ENCODE measurements around the gene CCNL2.
"Not testable (repeated sequence)": the region's sequence is repeated elsewhere in the genome, so short reads cannot be mapped to it uniquely, and the experiment has no call there.

CCNL2 gene

DNA sequence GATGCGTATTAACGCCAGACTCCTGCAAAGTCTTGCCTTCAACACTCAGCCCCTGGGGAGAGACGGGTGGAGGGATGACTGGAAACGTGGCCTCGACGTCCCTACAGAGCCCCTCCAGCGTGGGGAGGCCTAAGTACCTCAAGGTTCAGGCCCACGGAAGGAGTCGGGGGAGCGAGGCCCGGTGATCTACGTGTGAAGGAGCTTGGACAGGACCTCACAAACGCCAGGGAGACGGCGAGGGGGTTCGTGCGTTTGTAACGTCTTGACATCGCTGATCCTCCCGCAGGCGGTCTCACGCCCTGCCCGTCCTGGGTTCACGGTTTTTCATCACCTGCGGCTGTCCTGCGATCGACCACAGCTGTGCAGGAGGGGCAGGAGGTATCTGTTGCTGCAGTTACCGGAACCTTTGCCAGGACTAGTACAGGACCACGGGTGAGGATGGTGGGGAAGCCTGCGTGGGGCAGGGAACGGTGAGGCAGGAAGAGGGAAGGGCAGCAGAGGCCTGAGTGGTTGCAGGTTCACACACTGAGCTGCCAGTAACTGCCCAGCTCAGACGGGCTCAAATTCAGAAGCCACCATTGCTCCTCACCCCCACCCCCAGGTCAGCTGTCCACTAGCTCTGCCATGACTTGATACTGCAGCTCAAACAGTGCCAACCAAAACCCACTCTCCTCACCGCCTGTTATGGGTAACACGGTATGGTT, 889 bp upstream of the CCNL2 start:
- DNase-seq (ENCODE audit: low read depth in 2 of 2): no peak

DNA sequence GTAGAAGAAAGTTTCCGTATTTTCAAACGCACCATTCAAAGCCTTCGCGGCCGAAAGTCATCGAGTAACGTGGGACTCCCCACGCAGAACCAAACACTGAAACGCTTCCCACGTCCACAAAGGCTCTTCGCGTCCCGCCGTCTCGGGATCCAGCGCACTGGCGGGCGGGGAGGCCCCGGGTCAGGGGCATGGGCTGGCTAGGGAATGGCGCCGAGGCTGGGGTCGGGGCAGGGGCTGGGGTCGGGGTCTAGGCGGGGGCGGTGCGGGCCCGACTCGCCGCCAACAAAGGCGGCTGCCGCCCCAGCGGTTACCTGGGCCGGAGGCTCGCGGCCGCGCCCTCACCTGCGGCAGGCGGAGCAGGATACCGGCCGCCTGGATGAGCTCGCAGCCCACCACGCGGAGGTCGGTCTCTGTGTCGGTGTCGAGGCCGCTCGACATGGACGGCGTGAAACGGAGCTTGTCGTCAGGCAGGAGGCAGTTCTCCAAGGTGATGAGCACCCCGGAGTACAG, 403 bp downstream of the CCNL2 start:
- no peak for DNase-seq (ENCODE audit: low read depth in 2 of 2)

DNA sequence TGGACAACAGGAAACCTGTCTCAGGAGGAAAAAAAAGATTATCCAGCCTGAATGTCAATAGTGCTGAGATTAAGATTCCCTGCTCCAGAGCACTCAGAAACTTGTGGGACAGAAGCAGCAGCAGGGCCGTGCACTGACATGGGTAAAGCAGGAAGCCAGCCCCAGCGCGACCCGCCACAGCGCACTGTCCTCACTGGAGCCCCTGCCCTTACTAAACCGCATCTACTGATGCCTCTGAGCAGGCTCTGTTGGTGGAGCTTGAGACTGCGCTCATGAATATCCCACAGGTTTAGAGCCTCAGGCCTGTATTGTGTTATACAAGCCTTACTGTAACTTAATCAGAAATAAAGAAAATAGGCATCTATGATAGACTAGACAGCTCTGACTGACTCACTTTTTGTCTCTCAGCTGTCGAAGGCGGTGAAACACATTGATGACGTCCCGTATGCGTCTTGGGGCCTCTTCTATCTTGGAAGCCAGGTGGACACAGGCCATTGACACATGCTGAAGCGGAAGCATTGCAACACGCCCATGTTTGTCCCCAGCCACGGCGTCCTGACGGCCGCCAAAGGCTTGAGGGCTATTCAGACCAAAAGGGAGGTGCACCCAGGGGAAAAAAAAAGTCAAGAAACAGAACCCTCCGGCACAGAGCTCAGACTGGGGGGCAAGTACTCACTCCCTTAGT, 1.2 kb downstream of the CCNL2 start:
- no peak for DNase-seq (ENCODE audit: low read depth in 2 of 2)

DNA sequence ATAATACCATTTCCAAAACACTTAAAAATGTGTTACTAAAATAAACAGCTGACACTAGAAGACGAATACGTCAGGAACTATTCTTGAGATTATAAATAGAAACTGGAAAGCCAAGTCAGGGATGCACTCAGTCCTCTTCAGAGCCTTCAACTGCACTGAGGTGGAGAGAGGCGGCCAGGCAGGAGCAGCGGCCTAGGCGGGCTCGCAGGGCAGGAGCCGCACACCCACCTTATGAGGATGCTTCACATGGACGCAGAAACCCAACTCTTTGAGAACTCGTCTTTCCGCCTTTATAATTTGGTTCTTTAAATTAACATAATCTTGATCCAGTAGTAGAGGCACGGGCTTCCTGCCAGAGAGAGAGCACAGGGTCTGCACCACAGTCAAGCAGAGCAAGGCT, 4.0 kb downstream of the CCNL2 start:
- no peak for DNase-seq (ENCODE audit: low read depth in 2 of 2)

DNA sequence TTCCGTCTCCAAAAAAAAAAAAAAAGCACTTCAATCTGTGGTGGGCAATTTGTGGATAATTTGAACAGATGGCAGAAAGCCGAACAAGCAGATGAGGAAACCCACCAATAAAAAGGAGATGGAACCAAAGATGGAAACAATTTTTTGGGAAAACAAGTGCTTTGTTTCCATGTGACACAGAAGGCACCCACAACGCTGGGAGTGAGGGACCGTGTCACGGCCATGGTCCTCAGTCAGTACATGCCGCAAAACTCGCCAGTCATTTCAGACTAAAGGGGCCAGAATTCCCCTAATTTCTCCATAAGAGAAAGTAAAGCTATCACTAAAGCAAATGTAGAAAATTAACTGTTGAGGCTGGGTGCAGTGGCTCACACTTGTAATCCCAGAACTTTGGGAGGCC, 5.0 kb downstream of the CCNL2 start:
- DNase-seq (ENCODE audit: low read depth in 2 of 2): no peak

DNA sequence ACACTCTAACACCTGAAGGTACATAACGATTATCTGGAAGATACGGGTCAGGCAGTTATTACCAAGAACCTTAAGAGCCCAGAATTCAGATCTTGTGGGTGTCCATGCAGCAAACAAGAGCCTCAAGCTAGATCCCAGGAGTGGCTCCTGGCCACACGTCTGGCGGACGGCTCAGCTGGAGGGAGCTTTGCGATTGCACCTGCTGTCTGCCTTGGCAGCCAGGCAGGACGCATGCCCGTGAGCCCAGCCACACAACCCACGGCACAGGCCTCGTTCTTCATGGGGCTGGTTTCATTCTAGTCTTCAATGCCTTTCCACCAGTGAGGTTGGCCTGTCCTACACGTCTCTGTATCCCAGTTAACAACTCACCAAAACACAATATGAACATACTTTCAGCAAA, 5.7 kb downstream of the CCNL2 start:
- no peak for DNase-seq (ENCODE audit: low read depth in 2 of 2)

DNA sequence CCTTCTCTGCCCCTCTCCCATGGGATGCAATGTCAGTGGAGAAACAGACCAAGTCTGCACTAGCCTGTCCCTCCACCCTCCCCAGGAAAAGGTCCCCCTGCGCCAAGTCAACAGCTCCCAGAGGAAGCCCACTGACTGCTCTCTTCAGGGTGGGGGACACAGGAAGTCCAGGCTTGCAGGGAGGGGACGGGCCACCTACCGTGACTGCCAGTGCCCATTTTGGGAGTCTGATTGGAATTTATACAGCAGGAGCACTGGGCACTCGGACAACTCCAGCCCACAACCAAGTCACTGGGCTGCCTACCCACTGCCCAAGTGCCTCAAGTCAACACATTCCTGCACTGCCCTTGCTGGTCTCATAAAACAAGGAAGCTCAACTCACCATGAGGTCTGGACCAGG, 6.1 kb downstream of the CCNL2 start:
- DNase-seq (ENCODE audit: low read depth in 2 of 2): no peak

DNA sequence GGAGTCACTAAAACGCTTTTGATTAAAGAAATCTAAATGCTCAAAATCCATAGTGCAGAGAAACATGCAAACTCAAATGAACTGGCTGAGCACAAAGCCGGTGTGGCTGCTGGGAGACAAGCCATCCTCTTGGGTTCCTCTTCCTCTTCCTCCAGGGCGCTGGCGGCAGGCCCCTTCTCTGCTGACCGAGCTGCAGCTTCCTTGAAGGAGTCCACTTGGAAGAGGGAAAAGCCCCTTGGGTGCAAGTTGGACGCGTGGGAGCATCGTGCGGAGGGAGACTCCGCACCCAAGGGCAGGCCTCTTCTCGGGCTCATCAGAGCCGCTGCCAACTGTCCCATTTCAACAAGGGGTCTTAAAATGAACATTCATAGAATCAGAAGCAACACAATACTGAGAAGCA, 7.9 kb downstream of the CCNL2 start:
- DNase-seq (ENCODE audit: low read depth in 2 of 2): no peak

DNA sequence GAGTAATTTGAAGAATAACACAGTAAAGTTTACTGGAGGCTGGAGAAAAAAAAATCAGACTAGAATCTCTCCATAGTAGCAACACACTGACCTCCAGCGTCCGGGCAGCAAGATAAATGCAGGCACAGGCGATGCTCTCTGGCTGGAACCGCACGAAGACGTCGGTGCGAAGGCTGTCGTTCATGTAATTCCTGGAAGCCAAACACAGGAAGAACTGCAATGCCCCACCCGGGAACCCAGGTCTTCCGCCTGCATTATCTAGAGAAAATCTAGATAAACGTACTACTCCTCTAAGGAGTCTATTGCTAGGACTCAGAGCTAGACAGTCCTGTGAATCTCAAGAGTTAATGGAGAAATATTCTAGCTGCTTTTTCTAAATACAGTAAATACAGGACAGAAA, 8.5 kb downstream of the CCNL2 start:
- no peak for DNase-seq (ENCODE audit: low read depth in 2 of 2)

DNA sequence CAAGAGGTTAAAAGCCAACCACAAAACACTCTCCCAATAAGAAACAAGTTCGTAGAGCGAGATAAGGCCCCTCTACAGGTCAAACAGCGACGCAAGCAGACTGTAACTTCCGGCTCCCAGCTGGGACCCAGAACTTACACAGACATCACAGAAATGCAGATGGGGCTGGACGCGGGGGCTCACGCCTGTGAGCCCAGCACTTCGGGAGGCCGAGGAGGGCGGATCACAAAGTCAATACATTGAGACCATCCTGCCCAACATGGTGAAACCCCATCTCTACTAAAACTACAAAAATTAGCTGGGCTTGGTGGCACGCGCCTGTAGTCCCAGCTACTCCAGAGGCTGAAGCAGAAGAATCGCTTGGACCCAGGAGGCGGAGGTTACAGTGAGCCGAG, 11.1 kb downstream of the CCNL2 start:
- no peak for DNase-seq (ENCODE audit: low read depth in 2 of 2)

DNA sequence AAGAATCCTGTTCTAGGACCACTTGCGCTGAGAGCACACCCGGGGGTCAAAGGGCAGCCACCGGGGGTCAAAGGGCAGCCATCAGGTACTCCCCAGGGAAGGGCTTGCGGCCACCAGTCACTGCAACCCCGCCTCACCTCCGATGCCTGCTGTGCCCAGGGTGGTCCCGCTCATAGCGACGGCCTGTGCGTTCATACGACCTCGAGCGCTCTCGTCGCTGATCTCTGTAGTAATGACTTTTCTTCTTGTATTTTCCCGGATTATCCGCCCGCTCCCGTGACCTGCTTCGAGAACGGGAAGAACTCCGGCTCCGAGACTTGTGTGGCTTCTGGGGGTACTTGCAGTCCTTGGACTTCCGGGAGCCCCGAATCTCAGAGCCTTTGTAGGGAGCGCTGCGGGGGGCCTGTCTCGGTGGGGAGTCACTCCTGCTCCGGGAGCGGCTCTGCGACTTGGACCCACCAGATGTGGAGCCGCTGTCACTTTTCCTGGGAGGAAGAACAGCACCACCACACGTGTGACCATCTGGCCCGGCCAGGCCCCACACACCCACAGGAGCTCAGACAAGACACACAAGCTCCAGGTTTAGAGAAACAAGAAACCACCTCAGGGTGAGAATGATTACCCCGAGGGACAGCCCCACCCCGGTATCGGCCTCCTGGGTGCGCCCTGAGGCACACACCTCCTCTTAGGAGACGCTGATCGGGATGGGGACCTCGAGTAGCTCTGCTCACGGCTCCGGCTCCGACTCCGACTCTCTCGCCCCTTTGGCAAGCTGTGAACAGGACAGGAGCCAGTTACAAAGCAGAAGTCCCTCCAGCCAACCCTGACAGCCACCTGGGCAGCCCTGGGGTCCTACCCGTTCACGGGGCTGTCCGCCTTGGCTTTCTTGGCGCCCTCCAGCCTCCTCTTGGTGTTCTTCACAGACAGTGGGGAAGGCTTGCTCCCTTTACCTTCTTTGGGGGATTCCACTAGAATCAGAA, 11.7 kb downstream of the CCNL2 start:
- no peak for DNase-seq (ENCODE audit: low read depth in 2 of 2)

DNA sequence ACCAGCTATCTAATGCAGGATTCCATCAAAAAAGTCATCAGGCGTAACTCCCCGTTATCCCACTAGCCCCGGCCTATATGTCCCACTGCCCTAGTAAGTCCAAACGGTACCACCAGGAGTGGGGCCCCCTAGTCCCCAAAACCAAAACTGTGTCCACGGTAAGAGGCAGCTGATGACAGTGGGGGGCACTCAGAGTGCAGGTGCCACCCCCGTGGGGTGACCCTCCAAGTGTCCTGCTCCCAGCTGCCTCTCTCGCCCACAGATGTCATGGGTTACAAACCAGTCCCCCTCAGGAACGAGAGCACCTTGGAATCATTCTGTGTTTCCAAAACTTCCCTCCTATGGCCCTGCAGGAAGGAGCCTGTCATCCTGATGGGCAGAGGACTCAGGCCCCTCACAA, 13.2 kb downstream of the CCNL2 start:
- no peak for DNase-seq (ENCODE audit: low read depth in 2 of 2)

DNA sequence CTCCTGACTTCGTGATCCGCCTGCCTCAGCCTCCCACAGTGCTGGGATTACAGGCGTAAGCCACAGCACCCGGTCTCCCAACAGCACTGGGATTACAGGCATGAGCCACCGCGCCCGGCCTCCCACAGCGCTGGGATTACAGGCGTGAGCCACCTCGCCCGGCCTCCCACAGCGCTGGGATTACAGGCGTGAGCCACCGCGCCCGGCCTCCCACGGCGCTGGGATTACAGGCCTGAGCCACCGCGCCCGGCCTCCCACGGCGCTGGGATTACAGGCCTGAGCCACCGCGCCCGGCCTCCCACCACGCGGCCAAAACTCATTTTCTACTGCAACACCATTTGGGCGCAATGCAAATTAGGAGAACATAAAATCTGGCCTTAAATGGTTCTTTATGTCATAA, 13.8 kb downstream of the CCNL2 start:
- DNase-seq (ENCODE audit: low read depth in 2 of 2): not testable (repeated sequence)

DNA sequence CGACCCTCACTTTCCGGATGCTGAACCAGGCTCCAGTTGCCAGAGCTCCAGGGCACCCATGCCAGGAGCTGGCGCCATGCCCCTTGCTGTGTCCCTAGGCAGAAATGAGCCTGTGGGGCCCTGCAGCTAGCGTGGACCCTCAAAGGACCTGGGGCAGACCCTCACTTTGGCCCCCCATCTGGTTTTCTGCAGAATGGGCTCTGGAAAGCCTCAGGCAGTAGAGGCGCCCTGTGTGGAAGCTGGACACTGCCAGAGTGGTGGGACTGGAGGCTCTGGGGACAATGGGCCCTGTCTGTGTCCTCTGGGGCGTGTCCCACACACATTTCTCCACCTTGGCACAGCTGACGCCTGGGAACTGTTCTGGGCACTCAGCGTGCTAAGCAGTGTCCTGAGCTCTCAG, 17.8 kb downstream of the CCNL2 start:
- DNase-seq (ENCODE audit: low read depth in 2 of 2): no peak

DNA sequence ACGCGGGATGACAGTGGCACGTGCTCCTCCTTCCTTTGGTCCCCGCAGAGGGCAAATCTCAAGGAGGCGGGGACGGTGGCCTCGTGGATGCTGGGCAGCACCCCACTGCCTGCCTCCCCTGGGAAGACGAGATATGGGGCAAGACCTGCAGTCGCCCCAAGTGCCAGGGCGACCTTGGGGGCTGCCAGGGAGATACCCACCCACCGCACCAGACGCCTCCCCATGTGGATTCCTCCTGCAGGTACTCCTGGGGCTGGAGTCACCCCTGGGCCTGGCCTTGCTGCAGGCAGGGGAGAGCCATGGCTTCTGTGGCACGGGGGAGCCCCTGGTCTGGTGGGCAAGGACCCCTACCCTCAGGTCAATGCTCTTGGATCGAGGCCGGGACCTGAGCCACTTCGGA, 18.3 kb downstream of the CCNL2 start:
- no peak for DNase-seq (ENCODE audit: low read depth in 2 of 2)

DNA sequence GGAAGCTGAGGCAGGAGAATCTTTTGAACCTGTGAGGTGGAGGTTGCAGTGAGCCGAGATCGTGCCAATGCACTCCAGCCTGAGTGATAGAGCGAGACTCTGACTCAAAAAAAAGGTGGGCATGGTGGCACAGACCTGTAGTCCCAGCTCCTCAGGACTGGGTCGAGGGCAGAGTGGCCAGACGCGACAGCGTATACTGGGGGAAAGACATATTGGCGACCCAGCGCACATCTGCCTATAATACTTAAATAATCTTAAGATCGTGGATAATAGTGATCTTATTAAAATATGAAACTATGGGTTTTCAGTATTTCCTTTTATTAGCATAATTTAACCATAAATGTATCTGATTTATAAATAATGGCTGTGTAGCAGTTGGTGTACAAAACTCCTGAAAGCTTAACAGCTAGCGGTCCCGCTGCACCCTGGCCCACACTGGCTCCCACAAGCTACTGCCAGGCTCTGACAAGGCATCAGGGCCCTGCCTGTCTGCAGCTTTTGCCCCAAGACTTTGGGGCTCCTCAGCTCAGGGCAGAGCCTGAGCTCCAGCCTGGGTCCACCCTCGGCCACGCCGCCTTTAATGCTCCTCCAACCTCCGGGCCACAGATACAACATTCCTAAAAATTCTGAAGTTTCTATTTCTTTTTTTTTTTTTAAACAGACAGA, 21.5 kb downstream of the CCNL2 start:
- no peak for DNase-seq (ENCODE audit: low read depth in 2 of 2)

DNA sequence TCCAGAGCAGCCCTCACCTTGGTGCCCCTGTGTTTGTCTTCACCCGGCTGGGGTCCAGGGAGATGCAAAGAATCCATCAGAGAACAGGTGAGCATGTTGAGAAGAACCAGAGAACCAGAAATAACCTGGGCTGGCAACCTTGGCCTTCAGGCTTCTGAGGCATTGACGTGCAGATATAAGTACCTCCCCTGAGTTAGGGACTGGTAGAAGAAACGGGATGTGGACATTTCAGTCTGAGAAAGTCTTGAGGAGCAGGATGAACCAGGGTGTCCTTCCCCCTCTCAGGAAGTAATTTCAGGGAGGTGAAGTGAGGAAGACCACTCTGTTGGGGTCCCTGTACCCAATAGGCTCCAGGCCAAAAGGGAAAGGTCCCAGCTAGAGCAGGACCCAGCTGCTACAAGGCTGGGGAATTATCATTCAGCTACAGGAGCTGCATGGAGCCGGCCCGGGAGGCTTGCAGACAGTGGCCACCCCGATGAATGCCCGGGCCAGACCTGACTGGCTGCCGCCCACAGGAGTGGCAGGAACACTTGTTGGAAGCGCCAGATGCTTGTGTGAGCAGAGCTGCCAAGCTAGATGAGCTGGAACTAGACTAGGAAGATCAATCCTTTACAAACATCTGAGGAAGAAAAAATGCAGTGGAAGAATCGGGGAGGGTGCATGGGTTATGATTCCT, 22.4 kb downstream of the CCNL2 start:
- no peak for DNase-seq (ENCODE audit: low read depth in 2 of 2)

DNA sequence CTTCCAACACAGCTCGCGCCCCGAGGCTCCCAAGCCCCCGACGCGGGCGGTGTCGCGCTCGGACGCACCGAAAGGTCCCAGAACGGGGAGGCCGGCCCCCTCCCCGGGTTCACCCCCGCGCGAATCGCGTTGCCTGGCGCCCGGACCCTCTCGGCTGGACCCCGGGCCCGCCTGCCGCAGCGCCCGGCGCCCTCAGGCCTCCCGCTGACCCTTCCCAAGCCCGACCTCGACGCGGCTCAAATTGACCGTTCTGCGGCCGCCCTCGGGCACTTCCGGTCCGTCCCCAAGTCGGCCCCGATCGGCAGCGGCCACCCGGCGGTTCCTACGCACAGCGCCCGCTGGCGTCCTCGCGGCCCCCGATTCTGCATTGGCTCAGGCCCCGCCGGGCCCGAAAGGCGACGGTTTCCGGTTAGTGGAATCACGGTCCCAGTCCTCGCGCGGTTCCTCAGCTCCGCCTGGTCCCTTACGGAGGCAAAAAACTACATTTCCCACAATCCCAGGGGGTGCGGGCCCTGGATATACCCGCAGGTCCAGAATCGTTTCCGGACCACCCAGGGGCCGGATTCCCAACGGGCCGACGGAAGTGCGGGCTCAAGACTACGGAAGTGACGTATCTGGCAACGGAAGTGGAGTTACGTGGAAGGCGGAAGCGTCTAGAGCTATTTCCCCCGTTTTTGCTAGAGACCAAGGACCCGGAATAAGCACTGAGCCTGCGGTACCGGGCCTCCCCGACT, 24.0 kb downstream of the CCNL2 start, which contains the start of gene AURKAIP1:
Gene AURKAIP1, minus strand, starts transcription at position 279 of the 734 bp plus-strand sequence. CDS start 451 bp downstream, outside the sequence.
- DNase-seq (ENCODE audit: low read depth in 2 of 2): peak; percentile 93 to 94

DNA sequence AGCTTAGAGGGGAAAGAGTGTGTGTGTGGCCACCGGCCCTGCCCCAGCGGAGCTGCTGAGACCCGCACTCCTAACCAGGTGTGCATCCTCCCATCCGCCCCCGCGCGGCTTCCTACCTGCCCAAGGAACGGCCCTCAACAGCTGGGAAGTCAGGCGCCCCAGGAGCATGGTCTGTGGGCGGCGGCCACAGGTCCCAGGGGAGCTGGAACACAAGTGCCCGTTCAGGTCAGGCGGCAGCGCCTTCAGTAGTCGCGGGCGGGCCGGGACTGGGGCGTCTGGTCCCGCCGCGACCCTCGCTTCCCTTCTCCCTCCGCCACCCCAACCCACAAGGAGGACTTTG, 24.6 kb downstream of the CCNL2 start:
- DNase-seq (ENCODE audit: low read depth in 2 of 2): no peak

DNA sequence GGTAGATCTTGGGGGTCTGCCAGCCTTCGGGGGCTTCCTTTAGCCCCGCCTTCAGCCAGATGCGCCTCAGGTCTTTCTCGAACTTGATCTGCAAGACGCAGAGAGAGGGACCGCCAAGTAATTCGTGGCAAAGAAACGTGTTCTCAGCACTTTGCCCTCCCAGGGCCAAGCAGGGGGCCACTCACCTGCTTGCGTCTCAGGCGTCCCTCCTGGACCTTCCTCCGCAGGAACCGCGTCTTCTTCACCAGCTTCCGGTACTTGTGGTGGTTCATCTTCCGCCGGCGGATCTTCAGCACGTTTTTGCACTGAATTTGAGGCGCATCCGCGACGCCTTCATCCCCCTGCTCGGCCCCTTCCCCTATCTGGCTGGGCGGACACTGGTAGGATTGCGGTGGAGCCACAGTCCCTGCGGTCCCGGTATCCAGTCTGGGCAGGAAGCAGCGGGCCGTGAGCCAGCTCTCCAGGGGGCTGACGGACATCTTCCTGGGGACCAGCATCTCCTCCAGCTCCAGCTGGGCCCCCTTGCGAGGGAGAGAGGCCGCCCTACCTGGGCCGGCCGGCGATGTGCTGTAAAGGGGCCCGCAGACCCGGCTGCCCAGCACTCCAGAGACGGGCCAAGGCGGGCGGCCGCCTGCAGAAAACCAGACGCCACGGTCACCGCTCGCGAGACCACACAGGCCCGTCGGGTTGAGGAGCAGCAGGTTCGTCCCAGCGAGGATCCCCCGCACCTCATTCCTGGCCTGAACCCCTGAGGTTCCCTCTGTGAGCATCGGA, 25.1 kb downstream of the CCNL2 start:
- DNase-seq (ENCODE audit: low read depth in 2 of 2): no peak
